Measurements from ENCODE around the gene ANO4. TPM values are rescaled to one million over a fixed set of nuclear protein-coding genes. Genes with fewer than 3 reads are reported as not detected.

Gene ANO4
- polyA plus RNA-seq, 1 donor (not counting 4 experiments of a cell fraction or from before 2014, with no cell fraction given): 18.1 TPM

- H3K4me3 ChIP-seq (ENCODE audit: control insufficient read depth in 2 of 3, extremely low read depth in 1 of 3, insufficient read depth in 2 of 3, low read depth in 1 of 3, low read length in 3 of 3): no peak overlapping the region
- no peak overlapping the region for H2AFZ ChIP-seq (ENCODE audit: control insufficient read depth, low read length)
- H3K27me3 ChIP-seq (ENCODE audit: control insufficient read depth, extremely low read depth, insufficient read depth, low read length): no peaks in the 10 kb centered on the region
- dilution Hi-C loops (cut with MboI; ENCODE audit: extremely low pct_ligation_motif_present, low sequenced_read_pairs): no loop called here
- no peaks in the 10 kb centered on the region for H3K79me2 ChIP-seq (ENCODE audit: control insufficient read depth, insufficient read depth, low read length)
- no peaks in the 10 kb centered on the region for H3K4me1 ChIP-seq (ENCODE audit: control insufficient read depth, extremely low read depth, insufficient read depth, low read length)
- FAIRE-seq: no peak
- no peaks in the 10 kb centered on the region for H4K20me1 ChIP-seq (ENCODE audit: control insufficient read depth, extremely low read depth, insufficient read depth, low read length)
- no peaks in the 10 kb centered on the region for H3K9me3 ChIP-seq (ENCODE audit: control insufficient read depth, low read depth, low read length)
- TF ChIP-seq CTCF (optimal IDR thresholded peaks at IDR 0.05 in 1 of 3, IDR thresholded peaks at IDR 0.05 in 1 of 3, conservative IDR thresholded peaks at IDR 0.05 in 1 of 3; ENCODE audit: extremely low read depth in 1 of 3, insufficient read depth in 2 of 3, low read length in 3 of 3) (no peak), EZH2 (IDR thresholded peaks at IDR 0.05; ENCODE audit: low read length) (no peak)
- H3K4me2 ChIP-seq (ENCODE audit: control insufficient read depth, extremely low read depth, insufficient read depth, low read depth, low read length): no peak overlapping the region
- no peak overlapping the region for H3K9ac ChIP-seq (ENCODE audit: control insufficient read depth, extremely low read depth, insufficient read depth, low read length)
- no peak overlapping the region for H3K27ac ChIP-seq (ENCODE audit: control insufficient read depth, insufficient read depth, low read length)
- no peaks in the 10 kb centered on the region for H3K36me3 ChIP-seq (ENCODE audit: control insufficient read depth in 2 of 2, extremely low read depth in 1 of 2, insufficient read depth in 2 of 2, low read length in 2 of 2)
- no peaks in the 10 kb centered on the region for H3K9me1 ChIP-seq (ENCODE audit: control insufficient read depth, extremely low read depth, insufficient read depth, low read length)
- DNase-seq (ENCODE audit: low read depth, low spot score): no peak
Measured at GRCh38 chr12:101082706-101083105, 288.1 kb downstream of the ANO4 start.

- DNase-seq (ENCODE audit: low read depth, low spot score) (no peak), FAIRE-seq (peak; percentile 43)
- H3K9me3 ChIP-seq (ENCODE audit: control insufficient read depth, low read depth, low read length): no peaks in the 10 kb centered on the region
- H3K4me1 ChIP-seq (ENCODE audit: control insufficient read depth, extremely low read depth, insufficient read depth, low read length): no peaks in the 10 kb centered on the region
- dilution Hi-C loops (cut with MboI; ENCODE audit: extremely low pct_ligation_motif_present, low sequenced_read_pairs): no loop called here
- H4K20me1 ChIP-seq (ENCODE audit: control insufficient read depth, extremely low read depth, insufficient read depth, low read length): no peaks in the 10 kb centered on the region
- peak overlapping the region; percentile 59 for H2AFZ ChIP-seq (ENCODE audit: control insufficient read depth, low read length)
- H3K9ac ChIP-seq (ENCODE audit: control insufficient read depth, extremely low read depth, insufficient read depth, low read length): no peak overlapping the region
- H3K79me2 ChIP-seq (ENCODE audit: control insufficient read depth, insufficient read depth, low read length): no peaks in the 10 kb centered on the region
- no peaks in the 10 kb centered on the region for H3K9me1 ChIP-seq (ENCODE audit: control insufficient read depth, extremely low read depth, insufficient read depth, low read length)
- no peak overlapping the region for H3K4me2 ChIP-seq (ENCODE audit: control insufficient read depth, extremely low read depth, insufficient read depth, low read depth, low read length)
- no peak overlapping the region for H3K27ac ChIP-seq (ENCODE audit: control insufficient read depth, insufficient read depth, low read length)
- H3K36me3 ChIP-seq (ENCODE audit: control insufficient read depth in 2 of 2, extremely low read depth in 1 of 2, insufficient read depth in 2 of 2, low read length in 2 of 2): no peaks in the 10 kb centered on the region
- TF ChIP-seq EZH2 (IDR thresholded peaks at IDR 0.05; ENCODE audit: low read length) (no peak), CTCF (optimal IDR thresholded peaks at IDR 0.05 in 1 of 3, IDR thresholded peaks at IDR 0.05 in 1 of 3, conservative IDR thresholded peaks at IDR 0.05 in 1 of 3; ENCODE audit: extremely low read depth in 1 of 3, insufficient read depth in 2 of 3, low read length in 3 of 3) (no peak)
- no peaks in the 10 kb centered on the region for H3K27me3 ChIP-seq (ENCODE audit: control insufficient read depth, extremely low read depth, insufficient read depth, low read length)
- H3K4me3 ChIP-seq (ENCODE audit: control insufficient read depth in 2 of 3, extremely low read depth in 1 of 3, insufficient read depth in 2 of 3, low read depth in 1 of 3, low read length in 3 of 3): no peak overlapping the region
Measured at GRCh38 chr12:101086490-101087135, 292.0 kb downstream of the ANO4 start.

All from keratinocyte (primary cell).